HepG2 (cell line): Measurements from ENCODE around the gene AGAP3. TPM values are rescaled to one million over a fixed set of nuclear protein-coding genes. Genes with fewer than 3 reads are reported as not detected.
A peak's percentile ranks its signal among the peaks of the same experiment; 100 is the strongest.

Source experiments
- ETV6 ChIP-seq: sonication (generic); formaldehyde crosslinking; conservative IDR thresholded peaks from 2 replicates; pipeline ENCODE4 v1.4.0; 2020; ENCODE audit warnings: missing genetic modification reagents
- FOSL2 ChIP-seq: sonication (generic); formaldehyde crosslinking; IDR thresholded peaks from 2 replicates; pipeline ENCODE4 v1.4.0; 2020; ENCODE audit warnings: missing genetic modification reagents
- GMEB2 ChIP-seq: IDR thresholded peaks from 2 replicates; pipeline ENCODE4 v1.6.1; 2016; ENCODE audit warnings: missing biosample characterization, missing genetic modification reagents, low read depth
- GPN1 ChIP-seq: sonication (generic); formaldehyde crosslinking; IDR thresholded peaks from 2 replicates; pipeline ENCODE4 v1.5.1; 2020; ENCODE audit warnings: missing genetic modification reagents, borderline replicate concordance
- GTF3A ChIP-seq: sonication (generic); formaldehyde crosslinking; conservative IDR thresholded peaks from 2 replicates; pipeline ENCODE4 v1.4.0; 2020; ENCODE audit warnings: mild to moderate bottlenecking, missing genetic modification reagents
- IKZF5 ChIP-seq: IDR thresholded peaks from 2 replicates; pipeline ENCODE4 v1.6.1; 2018; ENCODE audit warnings: missing genetic modification reagents, mild to moderate bottlenecking, missing compliant biosample characterization
- KLF16 ChIP-seq, 2 experiments: sonication (generic) in 1 of 2; formaldehyde crosslinking in 1 of 2; IDR thresholded peaks; 2 replicates each; pipeline versions ENCODE4 v1.6.1 to v1.8.0; 2016 to 2023; ENCODE audit warnings: missing genetic modification reagents in 2 of 2, missing compliant biosample characterization in 1 of 2
- MEIS1 ChIP-seq: sonication (generic); formaldehyde crosslinking; IDR thresholded peaks from 2 replicates; pipeline ENCODE4 v1.9.0; 2021; ENCODE audit warnings: mild to moderate bottlenecking, missing genetic modification reagents, moderate library complexity, borderline replicate concordance
- NFE2L1 ChIP-seq: sonication (generic); formaldehyde crosslinking; IDR thresholded peaks from 2 replicates; pipeline ENCODE4 v1.4.0; 2020; ENCODE audit warnings: missing genetic modification reagents, mild to moderate bottlenecking, borderline replicate concordance
- SNAPC5 ChIP-seq: sonication (generic); formaldehyde crosslinking; IDR thresholded peaks from 2 replicates; pipeline ENCODE4 v1.8.1; 2023; ENCODE audit warnings: mild to moderate bottlenecking, missing genetic modification reagents, borderline replicate concordance
- ZNF121 ChIP-seq: sonication (generic); formaldehyde crosslinking; IDR thresholded peaks from 2 replicates; pipeline ENCODE4 v1.5.0; 2020; ENCODE audit warnings: mild to moderate bottlenecking, missing genetic modification reagents
- ZNF281 ChIP-seq: sonication (generic); formaldehyde crosslinking; IDR thresholded peaks from 2 replicates; pipeline ENCODE4 v1.4.0; 2020; ENCODE audit warnings: missing genetic modification reagents, borderline replicate concordance
- ZNF414 ChIP-seq: sonication (generic); formaldehyde crosslinking; IDR thresholded peaks from 2 replicates; pipeline ENCODE4 v1.5.0; 2020; ENCODE audit warnings: missing genetic modification reagents
- ZNF431 ChIP-seq: sonication (generic); formaldehyde crosslinking; IDR thresholded peaks from 2 replicates; pipeline ENCODE4 v1.9.0; 2022; ENCODE audit warnings: missing genetic modification reagents, low read depth, mild to moderate bottlenecking, borderline replicate concordance
- ZNF569 ChIP-seq: sonication (generic); formaldehyde crosslinking; IDR thresholded peaks from 2 replicates; pipeline ENCODE4 v1.5.0; 2020; ENCODE audit warnings: mild to moderate bottlenecking, missing genetic modification reagents, moderate library complexity, borderline replicate concordance
- ZNF570 ChIP-seq: sonication (generic); formaldehyde crosslinking; IDR thresholded peaks from 2 replicates; pipeline ENCODE4 v1.4.0; 2020; ENCODE audit warnings: mild to moderate bottlenecking, missing genetic modification reagents, borderline replicate concordance
- ZNF572 ChIP-seq: sonication (generic); formaldehyde crosslinking; IDR thresholded peaks from 2 replicates; pipeline ENCODE4 v1.5.1; 2020; ENCODE audit warnings: mild to moderate bottlenecking, missing genetic modification reagents
- ZNF597 ChIP-seq: sonication (generic); formaldehyde crosslinking; IDR thresholded peaks from 2 replicates; pipeline ENCODE4 v1.5.0; 2020; ENCODE audit warnings: missing genetic modification reagents
- ZNF790 ChIP-seq: sonication (generic); formaldehyde crosslinking; IDR thresholded peaks from 2 replicates; pipeline ENCODE4 v1.8.0; 2022; ENCODE audit warnings: missing genetic modification reagents, mild to moderate bottlenecking, borderline replicate concordance
- polyA plus RNA-seq, 8 experiments: library from polyadenylated mRNA; depleted of rRNA in 3 of 8; stranded (reverse) in 7 of 8; unstranded in 1 of 8; fragments of >200 nt; fragmentation: Illumina TruSeq in 4 of 8; extraction: Trizol in 4 of 8; gene quantifications; 2 replicates each; pipeline versions ENCODE4 v1.2.1 to v1.2.3, GENCODE V29; 2011 to 2016; ENCODE audit warnings: low read depth in 4 of 8, missing spikeins in 1 of 8, mixed read lengths in 1 of 8; ENCODE audit not compliant: insufficient read depth in 1 of 8
- total RNA-seq, 5 experiments: library from RNA; depleted of rRNA; stranded (reverse); fragments of >200 nt; fragmentation: Illumina TruSeq; extraction: Trizol; gene quantifications; 2 replicates each; pipeline ENCODE4 v1.2.3, GENCODE V29; 2016; ENCODE audit warnings: low read depth in 1 of 5

The AGAP3 gene
- total and polyA plus RNA-seq, 2 of the 13 experiments (the other 11 are each of a cell fraction or from before 2014, with no cell fraction given) = 31.3 to 61.4 TPM

GRCh38 chr7:151087245-151088018 lies 1.2 kb downstream of the AGAP3 start (continued):
- no peak for TF ChIP-seq ZNF597 (CRISPR knock-in tag)
- no peak for TF ChIP-seq ZNF570 (CRISPR knock-in tag)
- TF ChIP-seq ZNF569 (CRISPR knock-in tag) = no peak
- 0 out of 2 replicates have a peak, but pooled peaks have one; percentile 26 for TF ChIP-seq GTF3A (CRISPR knock-in tag)
- no peak for TF ChIP-seq ZNF414 (CRISPR knock-in tag)
- peak; percentile 31 for TF ChIP-seq IKZF5 (CRISPR knock-in tag)
- TF ChIP-seq GMEB2 (CRISPR knock-in tag) = no peak
- TF ChIP-seq SNAPC5 (CRISPR knock-in tag) = no peak
- TF ChIP-seq MEIS1 (CRISPR knock-in tag) = peak; percentile 70; the same call in 1 of the 2 replicates
- no peak for TF ChIP-seq NFE2L1
- no peak; the same call in 1 of the 2 replicates for TF ChIP-seq ZNF431 (CRISPR knock-in tag)
- TF ChIP-seq ZNF572 (CRISPR knock-in tag) = no peak
- no peak for TF ChIP-seq ZNF121 (CRISPR knock-in tag)
- no peak for TF ChIP-seq ETV6 (CRISPR knock-in tag)
- TF ChIP-seq KLF16 (CRISPR knock-in tag; IDR thresholded peaks at IDR 0.05) = no peak
- TF ChIP-seq FOSL2 (CRISPR knock-in tag) = peak; percentile 23; the same call in 1 of the 2 replicates
- no peak for TF ChIP-seq GPN1 (CRISPR knock-in tag)
- TF ChIP-seq ZNF281 (CRISPR knock-in tag) = peak; percentile 4; the same call in 1 of the 2 replicates
- TF ChIP-seq ZNF790 (CRISPR knock-in tag) = no peak
